Heart left ventricle (tissue), 13 donors: Measurements from ENCODE around the gene CCDC24.

Experiments
- CTCF ChIP-seq, 12 donors: fragments of 200-600 bp; sonication (generic) in 4 of 12; IDR thresholded peaks; one replicate each; pipeline versions ENCODE4 v1.5.0 to v1.8.0; 2018 to 2022; ENCODE audit warnings: antibody characterized with exemption in 12 of 12, mild to moderate bottlenecking in 5 of 12
- POLR2A ChIP-seq, 2 donors: fragments of 450-650 bp; IDR thresholded peaks; one replicate each; pipeline ENCODE4 v1.6.1; 2017; ENCODE audit warnings: antibody characterized with exemption in 2 of 2, mild to moderate bottlenecking in 2 of 2, moderate library complexity in 2 of 2
- donor health status: ischemic (EF 13 %, LVEDD 7.1; RV severe dilation, severe dysfunction).
- donor health status: DM: no; HTN: yes; CAD: no.
- donor health status: DM: no; HTN: no; CAD: no.
- donor health status: ischemic (EF 25% LVEDD 6.9; RV normal size, moderate dysfunction).
- donor health status: ischemic (EF 25% LVEDD 5.7; RV mildly dilated, moderate dysfunction).
- donor health status: ischemic (EF 35%, LVEDD 5.7; RV mildly dilated, moderate dysfunction).
- donor health status: nonischemic (EF 11% LVEDD 7.7; RV severe dilation, severe dysfunction).
- donor health status: DM: yes; HTN: yes; CAD: no.
- donor health status: PGD.
- donor health status: ischemic (EF 29% LVEDD 5.4; RV normal size, mild dysfunction).
- donor health status: nonischemic (EF 23%, LVEDD 6.1; RV moderate dilation, normal function).

- TF ChIP-seq CTCF (IDR thresholded peaks at IDR 0.05) = no peak
- TF ChIP-seq POLR2A (IDR thresholded peaks at IDR 0.05) = no peak
Measured at GRCh38 chr1:43994071-43994470, 2.7 kb downstream of the CCDC24 start.
